Measurements from ENCODE around the gene AK3. TPM values are rescaled to one million over a fixed set of nuclear protein-coding genes. Genes with fewer than 3 reads are reported as not detected.

Gene AK3
- total RNA-seq, 1 donor from 2014 or later: 45.1 TPM

DNA sequence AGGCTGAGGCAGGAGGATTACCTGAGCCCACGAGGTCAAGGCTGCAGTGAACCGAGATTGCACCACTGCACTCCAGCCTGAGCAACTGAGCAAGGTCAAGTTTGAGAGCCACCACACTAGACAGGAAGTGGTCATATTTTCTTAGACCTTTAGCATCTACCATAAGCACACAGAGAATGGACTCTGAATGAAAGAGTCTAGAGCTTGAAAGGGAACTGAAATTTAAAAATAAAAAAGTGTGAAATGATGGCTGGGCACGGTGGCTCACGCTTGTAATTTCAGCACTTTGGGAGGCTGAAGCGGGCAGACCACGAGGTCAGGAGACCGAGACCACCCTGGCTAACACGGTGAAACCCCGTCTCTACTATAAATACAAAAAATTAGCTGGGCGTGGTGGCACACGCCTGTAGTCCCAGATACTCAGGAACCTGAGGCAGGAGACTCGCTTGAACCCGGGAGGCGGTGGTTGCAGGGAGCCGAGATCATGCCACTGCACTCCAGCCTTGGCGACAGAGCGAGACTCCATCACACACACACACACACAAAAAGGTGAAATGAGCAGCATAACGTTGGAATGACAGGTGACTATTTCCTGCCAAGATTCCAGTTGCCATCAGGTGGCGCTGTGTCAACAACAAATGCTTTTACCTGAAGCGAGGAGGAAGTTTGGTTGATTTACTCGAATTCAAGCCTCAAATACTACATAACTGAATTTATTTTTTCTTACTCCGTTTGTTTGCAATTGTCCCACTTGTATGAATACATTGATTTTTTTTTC, 21.3 kb upstream of the AK3 start:
- H2AFZ ChIP-seq (ENCODE audit: low read depth, low read length): peak overlapping the region; percentile 62
- DNase-seq (ENCODE audit: low read depth) (peak; percentile 59), FAIRE-seq (peak; percentile 87)
- Mint-ChIP-seq H3K9me3 (ENCODE audit: unreplicated experiment) (no peaks in the 10 kb centered on the region), H3K27me3 (ENCODE audit: low read depth, unreplicated experiment) (peaks cover 11% of the 10 kb centered on the region), H3K36me3 (ENCODE audit: low read depth, unreplicated experiment) (no peaks in the 10 kb centered on the region), H3K4me3 (ENCODE audit: unreplicated experiment) (peak overlapping the region; percentile 62), H3K27ac (ENCODE audit: unreplicated experiment) (peak overlapping the region; percentile 50), H3K4me1 (ENCODE audit: low read depth, unreplicated experiment) (peaks cover 13% of the 10 kb centered on the region)
- no peaks in the 10 kb centered on the region for H3K79me2 ChIP-seq (ENCODE audit: insufficient read depth, low read length)
- no peak for TF ChIP-seq EZH2 (IDR thresholded peaks at IDR 0.05; ENCODE audit: insufficient read depth, low read length)
- TF ChIP-seq, protein P1, sequence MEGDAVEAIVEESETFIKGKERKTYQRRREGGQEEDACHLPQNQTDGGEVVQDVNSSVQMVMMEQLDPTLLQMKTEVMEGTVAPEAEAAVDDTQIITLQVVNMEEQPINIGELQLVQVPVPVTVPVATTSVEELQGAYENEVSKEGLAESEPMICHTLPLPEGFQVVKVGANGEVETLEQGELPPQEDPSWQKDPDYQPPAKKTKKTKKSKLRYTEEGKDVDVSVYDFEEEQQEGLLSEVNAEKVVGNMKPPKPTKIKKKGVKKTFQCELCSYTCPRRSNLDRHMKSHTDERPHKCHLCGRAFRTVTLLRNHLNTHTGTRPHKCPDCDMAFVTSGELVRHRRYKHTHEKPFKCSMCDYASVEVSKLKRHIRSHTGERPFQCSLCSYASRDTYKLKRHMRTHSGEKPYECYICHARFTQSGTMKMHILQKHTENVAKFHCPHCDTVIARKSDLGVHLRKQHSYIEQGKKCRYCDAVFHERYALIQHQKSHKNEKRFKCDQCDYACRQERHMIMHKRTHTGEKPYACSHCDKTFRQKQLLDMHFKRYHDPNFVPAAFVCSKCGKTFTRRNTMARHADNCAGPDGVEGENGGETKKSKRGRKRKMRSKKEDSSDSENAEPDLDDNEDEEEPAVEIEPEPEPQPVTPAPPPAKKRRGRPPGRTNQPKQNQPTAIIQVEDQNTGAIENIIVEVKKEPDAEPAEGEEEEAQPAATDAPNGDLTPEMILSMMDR (IDR thresholded peaks at IDR 0.05; ENCODE audit: insufficient read depth, low read depth, low read length): peak; percentile 90
- H3K9me3 ChIP-seq (ENCODE audit: insufficient read depth, low read depth, low read length): no peaks in the 10 kb centered on the region
- no peak overlapping the region for H3K4me3 ChIP-seq (ENCODE audit: insufficient read depth, low read depth, low read length)
- no peaks in the 10 kb centered on the region for H3K36me3 ChIP-seq (ENCODE audit: insufficient read depth, low read length)
- no peaks in the 10 kb centered on the region for H4K20me1 ChIP-seq (ENCODE audit: insufficient read depth, low read length)
- peak overlapping the region; percentile 66 for H3K4me2 ChIP-seq (ENCODE audit: low read length)
- peak overlapping the region; percentile 27 for H3K9ac ChIP-seq (ENCODE audit: low read length)
- no peak overlapping the region for H3K27ac ChIP-seq (ENCODE audit: low read depth, low read length)
- H3K27me3 ChIP-seq (ENCODE audit: insufficient read depth, low read length): no peaks in the 10 kb centered on the region
- H3K4me1 ChIP-seq (ENCODE audit: insufficient read depth, low read length): peaks cover 8% of the 10 kb centered on the region

DNA sequence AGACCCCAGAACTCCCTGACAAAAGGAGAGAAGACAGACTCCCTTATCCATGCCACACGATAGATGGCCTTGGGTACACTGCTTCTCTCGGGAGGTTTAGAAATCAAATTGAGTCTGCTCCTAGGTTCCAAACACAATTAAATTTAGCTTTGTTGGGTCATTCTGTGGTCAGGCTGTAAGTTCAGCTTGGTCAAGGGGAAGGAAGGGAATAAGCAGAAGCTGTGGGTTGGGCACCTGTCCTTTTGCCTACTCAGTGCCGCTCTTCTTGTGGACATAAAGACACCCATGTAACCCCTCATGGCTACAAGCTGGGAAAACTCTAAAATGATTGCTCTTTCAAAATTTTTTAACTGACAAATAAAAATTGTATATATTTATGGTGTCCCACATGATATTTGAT, 19.1 kb upstream of the AK3 start:
- Mint-ChIP-seq H3K4me3 (ENCODE audit: unreplicated experiment) (no peak overlapping the region), H3K4me1 (ENCODE audit: low read depth, unreplicated experiment) (peaks cover 17% of the 10 kb centered on the region), H3K27ac (ENCODE audit: unreplicated experiment) (no peak overlapping the region), H3K36me3 (ENCODE audit: low read depth, unreplicated experiment) (no peaks in the 10 kb centered on the region), H3K27me3 (ENCODE audit: low read depth, unreplicated experiment) (peaks cover 11% of the 10 kb centered on the region), H3K9me3 (ENCODE audit: unreplicated experiment) (no peaks in the 10 kb centered on the region)
- no peak for DNase-seq (ENCODE audit: low read depth)
- no peaks in the 10 kb centered on the region for H4K20me1 ChIP-seq (ENCODE audit: insufficient read depth, low read length)
- H3K9ac ChIP-seq (ENCODE audit: low read length): no peak overlapping the region
- no peak for FAIRE-seq
- no peak for TF ChIP-seq EZH2 (IDR thresholded peaks at IDR 0.05; ENCODE audit: insufficient read depth, low read length)
- TF ChIP-seq, protein P1 (IDR thresholded peaks at IDR 0.05; ENCODE audit: insufficient read depth, low read depth, low read length): no peak
- no peak overlapping the region for H3K27ac ChIP-seq (ENCODE audit: low read depth, low read length)
- no peak overlapping the region for H3K4me3 ChIP-seq (ENCODE audit: insufficient read depth, low read depth, low read length)
- H3K79me2 ChIP-seq (ENCODE audit: insufficient read depth, low read length): no peaks in the 10 kb centered on the region
- H3K4me1 ChIP-seq (ENCODE audit: insufficient read depth, low read length): peaks cover 8% of the 10 kb centered on the region
- no peak overlapping the region for H2AFZ ChIP-seq (ENCODE audit: low read depth, low read length)
- no peaks in the 10 kb centered on the region for H3K9me3 ChIP-seq (ENCODE audit: insufficient read depth, low read depth, low read length)
- H3K27me3 ChIP-seq (ENCODE audit: insufficient read depth, low read length): no peaks in the 10 kb centered on the region
- H3K4me2 ChIP-seq (ENCODE audit: low read length): no peak overlapping the region
- no peaks in the 10 kb centered on the region for H3K36me3 ChIP-seq (ENCODE audit: insufficient read depth, low read length)

DNA sequence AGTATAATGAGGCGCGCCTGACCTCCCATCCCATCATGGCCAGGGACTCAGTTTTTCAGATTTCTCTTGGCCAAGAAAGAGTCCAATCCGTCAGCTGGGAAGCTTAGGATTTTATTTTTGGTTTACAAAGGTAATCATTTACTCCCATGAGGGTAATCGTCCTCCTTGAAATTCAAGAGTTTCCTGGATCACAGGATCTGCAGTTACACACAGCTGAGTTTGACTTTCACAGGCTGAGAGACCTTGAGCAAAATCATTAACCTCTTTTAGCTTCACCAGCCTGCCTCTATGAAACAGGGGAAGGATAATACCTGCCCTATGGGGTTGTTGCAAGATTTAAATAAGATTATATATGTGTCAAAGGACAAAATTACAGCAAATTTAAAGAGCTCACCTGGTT, 15.4 kb upstream of the AK3 start:
- H3K27ac ChIP-seq (ENCODE audit: low read depth, low read length): no peak overlapping the region
- H3K9me3 Mint-ChIP-seq (ENCODE audit: unreplicated experiment): no peaks in the 10 kb centered on the region
- H3K4me3 Mint-ChIP-seq (ENCODE audit: unreplicated experiment): no peak overlapping the region
- no peaks in the 10 kb centered on the region for H4K20me1 ChIP-seq (ENCODE audit: insufficient read depth, low read length)
- H3K4me2 ChIP-seq (ENCODE audit: low read length): no peak overlapping the region
- no peaks in the 10 kb centered on the region for H3K27me3 ChIP-seq (ENCODE audit: insufficient read depth, low read length)
- H3K27me3 Mint-ChIP-seq (ENCODE audit: low read depth, unreplicated experiment): peaks cover 11% of the 10 kb centered on the region
- no peak overlapping the region for H3K27ac Mint-ChIP-seq (ENCODE audit: unreplicated experiment)
- no peak for TF ChIP-seq EZH2 (IDR thresholded peaks at IDR 0.05; ENCODE audit: insufficient read depth, low read length)
- TF ChIP-seq, protein P1 (IDR thresholded peaks at IDR 0.05; ENCODE audit: insufficient read depth, low read depth, low read length): no peak
- DNase-seq (ENCODE audit: low read depth) (no peak), FAIRE-seq (no peak)
- H3K4me3 ChIP-seq (ENCODE audit: insufficient read depth, low read depth, low read length): no peak overlapping the region
- no peaks in the 10 kb centered on the region for H3K36me3 ChIP-seq (ENCODE audit: insufficient read depth, low read length)
- no peaks in the 10 kb centered on the region for H3K36me3 Mint-ChIP-seq (ENCODE audit: low read depth, unreplicated experiment)
- no peaks in the 10 kb centered on the region for H3K79me2 ChIP-seq (ENCODE audit: insufficient read depth, low read length)
- H3K9me3 ChIP-seq (ENCODE audit: insufficient read depth, low read depth, low read length): no peaks in the 10 kb centered on the region
- H3K9ac ChIP-seq (ENCODE audit: low read length): no peak overlapping the region
- no peaks in the 10 kb centered on the region for H3K4me1 ChIP-seq (ENCODE audit: insufficient read depth, low read length)
- no peak overlapping the region for H2AFZ ChIP-seq (ENCODE audit: low read depth, low read length)
- peaks cover 4% of the 10 kb centered on the region for H3K4me1 Mint-ChIP-seq (ENCODE audit: low read depth, unreplicated experiment)

Data from astrocyte (in vitro differentiated cells and primary cell).